Measurements from ENCODE around the gene MAP4K4.

- no peak for TF ChIP-seq CTCF (IDR thresholded peaks at IDR 0.05; ENCODE audit: low read depth, low read length)
- TF ChIP-seq EZH2phosphoT487 (IDR thresholded peaks at IDR 0.05; ENCODE audit: low read depth): no peak
Measured at GRCh38 chr2:101820519-101820918, 123.0 kb downstream of the MAP4K4 start.
